Measurements from ENCODE around the gene COPS4.
"Not testable (repeated sequence)": the region's sequence is repeated elsewhere in the genome, so short reads cannot be mapped to it uniquely, and the experiment has no call there.

Gene COPS4

DNA sequence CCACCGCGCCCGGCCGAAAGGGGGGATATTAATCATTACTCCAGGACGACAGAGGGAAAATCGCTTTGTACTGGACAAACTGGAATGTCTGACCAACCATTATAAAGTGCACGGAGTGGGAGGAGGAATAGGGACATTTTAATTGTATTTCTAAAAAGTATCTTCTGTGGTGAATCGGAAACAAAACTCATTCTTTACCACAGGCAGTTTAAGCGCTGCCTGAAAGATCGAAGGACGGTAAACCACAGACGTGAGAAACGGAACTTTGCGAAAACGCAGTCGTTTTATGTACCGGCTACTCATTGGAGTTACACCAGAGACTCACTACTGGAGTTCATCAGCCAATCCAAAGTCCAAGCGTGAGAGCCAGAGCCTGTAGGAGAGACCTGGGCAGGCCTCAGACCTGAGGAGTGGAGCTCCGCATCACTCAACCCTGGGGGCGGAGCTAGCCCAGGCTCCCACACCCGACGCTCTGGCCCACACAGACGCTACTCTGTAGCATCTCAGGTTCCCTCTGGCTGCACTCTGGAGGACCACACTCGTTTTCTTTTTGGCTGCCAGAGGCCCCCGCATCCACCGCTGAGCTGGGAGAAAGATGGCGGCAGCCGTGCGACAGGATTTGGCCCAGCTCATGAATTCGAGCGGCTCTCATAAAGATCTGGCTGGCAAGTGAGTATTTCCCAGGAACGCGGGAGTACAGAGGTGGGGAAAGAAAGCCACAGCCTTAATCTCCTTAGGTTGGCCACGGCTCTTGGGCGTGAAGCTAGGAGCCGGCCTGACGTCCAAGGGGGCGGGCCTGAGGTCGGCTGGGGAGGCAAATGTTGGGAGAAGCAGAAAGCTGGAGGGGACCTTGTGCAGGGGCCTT is at the start of gene COPS4:
Gene COPS4, plus strand, starts transcription at position 554 of the 865 bp plus-strand sequence. Its CDS starts 42 bp downstream, at position 596.
- DNase-seq (ENCODE audit: low read depth): peak; percentile 91

DNA sequence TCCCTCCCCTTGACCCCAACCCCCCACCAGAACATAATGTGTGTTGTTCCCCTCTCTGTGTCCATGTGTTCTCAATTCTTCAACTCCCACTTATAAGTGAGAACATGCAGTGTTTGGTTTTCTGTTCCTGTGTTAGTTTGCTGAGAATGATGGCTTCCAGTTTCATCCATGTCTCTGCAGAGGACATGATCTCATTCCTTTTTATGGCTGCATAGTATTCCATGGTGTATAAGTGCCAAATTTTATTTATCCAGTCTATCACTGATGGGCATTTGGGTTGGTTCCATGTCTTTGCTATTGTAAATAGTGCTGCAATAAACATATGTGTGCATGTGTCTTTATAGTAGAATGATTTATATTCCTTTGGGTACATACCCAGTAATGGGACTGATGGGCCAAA is 47.5 kb upstream of the COPS4 start:
- not testable (repeated sequence) for DNase-seq (ENCODE audit: low read depth)

DNA sequence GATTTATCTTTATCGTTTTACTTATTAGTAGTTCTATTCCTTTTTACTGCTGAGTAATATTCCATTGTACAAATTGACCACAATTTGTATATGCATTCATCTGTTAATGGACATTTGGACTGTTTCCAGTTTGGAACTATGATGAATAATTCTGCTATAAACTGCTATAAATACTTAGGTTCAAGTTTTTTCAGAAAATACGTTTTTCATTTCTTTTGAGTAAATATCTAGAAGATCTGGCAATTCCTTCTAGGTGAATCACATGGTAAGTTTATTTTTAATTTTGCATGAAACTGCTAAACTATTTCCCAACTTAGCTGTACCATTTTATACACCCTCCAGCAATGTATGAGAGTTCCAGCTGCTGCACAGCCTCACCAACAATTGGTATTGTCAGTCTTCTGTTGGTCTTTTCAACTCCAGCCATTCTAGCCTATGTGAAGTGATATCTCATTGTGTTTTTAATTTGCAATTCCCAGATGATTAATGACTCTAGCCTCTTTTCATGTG is 46.6 kb upstream of the COPS4 start:
- DNase-seq (ENCODE audit: low read depth): no peak

DNA sequence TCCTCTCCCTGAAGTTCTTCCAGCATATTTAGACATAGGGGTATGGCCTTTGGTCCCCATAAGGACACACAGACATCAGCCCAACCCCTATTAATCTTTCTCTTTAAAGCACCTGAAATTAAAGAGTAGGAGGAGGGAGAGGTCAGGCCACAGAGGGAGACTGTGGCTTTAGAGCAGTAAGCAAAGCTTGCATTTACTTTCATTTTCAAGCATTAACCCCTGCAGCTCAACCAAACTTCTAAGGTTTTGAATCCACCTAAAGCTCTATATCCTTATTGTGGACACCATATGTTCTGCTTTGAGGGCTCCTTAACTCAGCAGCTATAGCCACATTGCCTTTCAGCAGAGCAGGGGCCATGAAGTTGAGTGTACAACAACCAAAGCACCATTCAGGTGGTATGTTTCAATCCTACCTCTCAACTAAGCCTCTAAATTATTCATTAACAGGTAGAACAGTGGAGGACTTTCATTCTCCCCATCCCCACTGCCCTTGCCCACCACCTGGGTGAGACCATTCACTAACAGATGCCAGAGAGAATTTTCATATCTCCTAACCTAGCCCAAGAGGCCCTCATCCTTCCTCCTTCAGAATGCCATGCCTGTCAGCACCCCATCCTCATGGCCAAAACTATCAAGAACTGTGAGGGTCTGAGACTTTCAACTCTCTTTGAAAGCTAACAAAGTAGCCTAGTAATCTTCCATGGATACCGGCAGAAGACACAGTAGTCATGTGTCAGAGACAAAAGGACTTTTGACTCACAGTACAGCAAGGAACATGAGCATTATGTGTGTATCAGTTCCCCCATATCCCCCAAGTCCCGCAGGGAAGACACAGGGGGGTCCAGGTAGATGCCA is 45.2 kb upstream of the COPS4 start:
- no peak for DNase-seq (ENCODE audit: low read depth)

DNA sequence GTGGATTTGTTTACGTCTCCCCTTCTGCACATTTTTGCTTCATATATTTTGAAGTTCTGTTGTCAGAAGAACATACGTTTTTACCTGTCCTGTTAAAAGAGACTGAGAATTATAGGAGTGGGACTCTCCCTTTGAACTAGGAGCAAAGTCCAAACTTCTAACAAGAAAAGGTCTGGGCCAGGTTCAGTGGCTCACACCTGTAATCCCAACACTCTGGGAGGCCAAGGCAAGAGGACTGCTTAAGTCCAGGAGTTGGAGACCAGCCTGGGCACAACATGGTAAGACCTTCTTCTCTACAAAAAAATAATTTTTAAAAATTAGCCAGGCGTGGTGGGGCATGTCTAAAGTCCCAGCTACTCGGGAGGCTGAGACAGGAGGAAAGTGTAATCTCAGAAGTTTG is 40.1 kb upstream of the COPS4 start:
- no peak for DNase-seq (ENCODE audit: low read depth)

DNA sequence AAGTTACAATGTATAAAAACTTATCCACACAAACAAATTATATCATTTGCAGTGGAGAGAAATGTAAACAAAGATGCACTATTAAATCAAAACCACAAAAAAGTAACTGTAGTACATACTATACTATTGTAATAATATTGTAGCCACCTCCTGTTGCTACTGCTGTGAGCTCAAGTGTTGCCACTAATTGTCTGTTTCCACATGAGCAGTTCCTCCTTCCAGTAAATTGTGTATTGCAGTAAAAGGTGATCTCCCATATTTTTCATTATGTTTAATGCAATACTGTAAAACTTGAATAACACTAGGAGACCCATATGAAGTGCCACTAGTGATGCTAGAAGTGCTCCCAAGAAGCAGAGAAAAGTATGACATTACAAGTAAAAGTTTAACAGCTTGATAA is 36.1 kb upstream of the COPS4 start:
- no peak for DNase-seq (ENCODE audit: low read depth)

DNA sequence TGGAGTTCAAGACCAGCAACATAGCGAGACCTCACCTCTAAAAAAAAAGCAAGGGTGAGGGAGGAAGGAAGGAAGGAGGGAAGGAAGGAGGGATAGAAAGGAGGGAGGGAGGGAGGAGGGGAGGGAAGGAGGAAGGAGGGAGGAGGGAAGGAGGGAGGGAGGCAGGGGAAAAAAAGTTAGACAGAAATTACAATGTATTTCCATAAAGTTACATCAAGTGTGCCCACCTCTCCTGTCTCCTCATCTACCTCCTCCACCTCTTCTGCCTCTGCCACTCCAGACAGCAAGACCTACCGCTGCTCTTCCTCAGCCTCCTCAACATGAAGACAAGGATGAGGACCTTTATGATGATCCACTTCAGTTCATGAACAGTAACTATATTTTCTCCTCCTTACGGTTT is 32.7 kb upstream of the COPS4 start:
- DNase-seq (ENCODE audit: low read depth): no peak

DNA sequence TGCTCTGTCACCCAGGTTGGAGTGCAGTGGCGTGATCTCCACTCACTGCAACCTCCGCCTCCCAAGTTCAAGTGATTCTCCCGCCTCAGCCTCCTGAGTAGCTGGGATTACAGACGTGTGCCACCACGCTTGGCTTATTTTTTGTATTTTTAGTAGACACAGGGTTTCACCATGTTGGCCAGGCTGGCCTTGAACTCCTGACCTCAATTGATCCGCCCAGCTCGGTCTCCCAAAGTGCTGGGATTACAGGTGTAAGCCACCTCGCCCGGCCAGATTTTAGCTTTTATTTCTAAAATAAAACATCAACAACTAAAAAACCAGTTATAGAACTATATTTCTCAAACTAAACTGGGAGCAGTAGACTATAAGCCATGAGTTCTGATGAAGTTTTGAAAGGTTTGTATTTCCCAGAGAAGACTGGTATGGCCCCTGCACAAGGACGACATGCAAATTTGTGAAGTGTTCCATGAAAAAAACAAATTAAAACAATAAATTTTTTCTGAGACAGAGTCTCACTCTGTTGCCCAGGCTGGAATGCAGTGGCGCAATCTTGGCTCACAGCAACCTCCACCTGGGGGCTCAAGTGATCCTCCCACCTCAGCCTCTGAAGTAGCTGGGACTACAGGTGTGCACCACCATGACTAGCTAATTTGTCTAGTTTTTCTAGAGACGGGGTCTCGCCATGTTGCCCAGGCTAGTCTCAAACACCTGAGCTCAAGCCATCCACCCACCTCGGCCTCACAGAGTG is 31.8 kb upstream of the COPS4 start:
- DNase-seq (ENCODE audit: low read depth): not testable (repeated sequence)

DNA sequence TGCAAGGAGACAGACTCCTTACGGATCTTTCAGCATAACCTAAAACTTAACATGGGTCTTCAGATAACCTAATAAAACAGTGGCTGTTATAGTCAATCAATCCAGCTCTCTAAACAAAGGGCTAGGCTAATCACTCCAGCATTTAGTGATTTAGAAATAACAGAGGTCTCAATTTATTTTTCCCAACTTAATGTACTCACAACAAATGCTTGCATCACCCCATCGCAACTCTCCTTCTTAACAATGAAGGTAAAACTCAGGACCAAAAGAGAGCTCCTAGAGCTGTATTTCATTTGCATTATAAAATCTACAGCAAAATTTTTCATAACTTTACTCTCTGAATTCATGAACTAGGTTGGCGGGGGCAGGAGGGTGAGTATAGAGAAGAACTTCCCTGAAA is 25.5 kb upstream of the COPS4 start:
- no peak for DNase-seq (ENCODE audit: low read depth)

DNA sequence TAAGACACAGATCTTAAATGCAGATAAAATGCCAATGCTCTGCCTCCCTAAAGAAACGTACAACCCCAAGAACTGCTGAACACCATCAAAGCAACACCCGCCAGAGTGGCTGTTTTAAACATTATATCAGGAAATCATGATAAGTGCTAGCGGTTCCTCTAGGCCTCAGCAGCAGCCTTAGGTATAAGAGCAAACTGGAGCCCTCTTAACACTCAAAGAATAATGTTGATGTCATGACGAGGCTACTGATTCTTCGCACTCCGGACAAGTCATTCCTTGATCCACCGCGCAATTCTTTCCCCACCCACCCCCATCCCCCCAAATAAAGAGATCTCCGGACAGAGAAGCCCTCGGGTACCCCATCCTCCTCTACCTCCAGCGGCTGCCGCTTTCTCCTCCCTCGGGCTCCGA is 24.9 kb upstream of the COPS4 start:
- DNase-seq (ENCODE audit: low read depth): no peak

DNA sequence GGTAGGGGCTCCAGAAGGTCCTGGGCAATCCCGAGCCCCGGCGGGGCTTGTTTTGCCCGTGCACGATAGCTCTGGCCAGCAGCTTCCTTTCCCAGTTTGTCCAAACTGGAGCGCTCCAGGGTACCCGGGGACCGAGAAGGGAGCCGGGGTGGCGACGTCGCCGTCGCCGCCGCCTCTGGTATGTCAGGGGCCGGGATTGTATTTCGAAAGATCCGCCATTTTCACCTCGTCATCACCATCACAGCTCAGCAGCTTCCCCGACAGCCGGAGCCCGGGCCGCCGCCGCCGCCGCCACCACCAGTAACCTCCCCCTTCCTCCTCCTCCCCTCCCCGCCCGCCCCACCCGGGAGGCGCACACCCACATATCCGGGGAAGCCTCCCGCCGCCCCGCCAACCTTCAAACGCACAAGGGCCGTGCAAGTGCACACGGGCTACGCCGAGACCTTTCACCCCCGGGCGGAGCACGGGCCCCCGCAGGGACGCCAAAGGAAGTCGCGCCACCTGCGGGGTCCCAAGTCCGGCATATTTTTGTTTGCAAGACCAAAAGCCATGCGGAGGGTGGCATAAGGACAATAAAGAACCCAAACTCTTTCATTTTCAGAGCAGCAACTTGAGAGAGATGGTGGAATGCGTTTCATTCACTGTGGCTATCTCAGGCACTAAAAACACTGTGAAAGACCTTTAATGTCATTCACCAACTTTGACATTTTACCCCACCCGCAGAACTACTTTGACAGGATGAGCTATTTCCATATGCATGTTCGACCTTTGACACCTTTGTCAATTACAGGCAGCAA is 24.3 kb upstream of the COPS4 start, which contains the start of gene LIN54:
Gene LIN54, minus strand, starts transcription at position 302 of the 797 bp plus-strand sequence. CDS start 25,979 bp downstream, outside the sequence.
- peak; percentile 75 for DNase-seq (ENCODE audit: low read depth)

DNA sequence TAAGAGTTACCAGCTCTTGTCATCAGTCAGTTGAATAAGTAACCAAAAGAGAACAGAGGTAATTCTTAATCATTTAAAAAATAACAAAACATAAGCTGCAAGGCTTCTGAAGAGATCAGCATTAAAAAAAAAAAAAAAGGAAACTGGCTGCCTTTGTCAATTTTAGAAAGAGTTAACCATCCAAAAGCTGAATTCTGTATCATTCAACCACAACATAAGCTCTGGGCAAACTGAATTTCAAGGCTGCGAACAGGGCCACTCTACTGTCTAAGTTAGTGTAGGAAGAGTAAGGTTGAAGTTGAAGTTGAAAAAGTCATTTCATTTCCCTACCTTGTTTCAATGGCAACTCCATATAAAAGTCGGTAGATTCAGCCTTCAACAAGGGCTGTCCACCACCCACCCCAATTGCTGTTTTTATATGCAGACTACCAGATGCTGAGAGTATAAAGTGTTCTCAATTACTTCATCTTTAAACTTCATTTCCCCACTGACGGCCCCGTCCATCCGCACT is 23.2 kb upstream of the COPS4 start:
- no peak for DNase-seq (ENCODE audit: low read depth)

DNA sequence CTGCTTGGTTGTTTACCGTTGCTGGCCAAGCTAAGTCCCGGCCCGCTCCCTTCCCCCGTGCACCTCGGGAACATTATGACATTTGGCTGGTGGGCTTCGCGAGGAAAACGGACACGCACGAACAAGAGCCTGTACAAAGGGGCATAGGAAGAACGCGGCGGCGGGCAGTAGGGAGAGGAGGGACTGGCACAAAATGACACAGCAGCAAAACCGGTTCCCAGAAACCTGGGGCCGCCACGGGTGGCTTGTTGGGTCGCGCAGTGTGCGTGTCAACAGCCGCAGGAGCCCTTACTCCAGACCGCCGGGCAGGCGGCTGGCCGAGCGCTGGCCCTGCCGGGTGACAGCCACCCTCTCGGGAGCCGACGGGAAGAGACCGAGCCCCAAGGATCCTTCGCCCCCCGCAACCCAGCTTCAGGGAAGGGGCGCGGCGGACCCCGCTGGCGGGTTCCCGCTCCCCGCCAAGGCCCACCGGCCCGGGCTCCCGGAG is 22.7 kb upstream of the COPS4 start:
- peak; percentile 45 for DNase-seq (ENCODE audit: low read depth)

DNA sequence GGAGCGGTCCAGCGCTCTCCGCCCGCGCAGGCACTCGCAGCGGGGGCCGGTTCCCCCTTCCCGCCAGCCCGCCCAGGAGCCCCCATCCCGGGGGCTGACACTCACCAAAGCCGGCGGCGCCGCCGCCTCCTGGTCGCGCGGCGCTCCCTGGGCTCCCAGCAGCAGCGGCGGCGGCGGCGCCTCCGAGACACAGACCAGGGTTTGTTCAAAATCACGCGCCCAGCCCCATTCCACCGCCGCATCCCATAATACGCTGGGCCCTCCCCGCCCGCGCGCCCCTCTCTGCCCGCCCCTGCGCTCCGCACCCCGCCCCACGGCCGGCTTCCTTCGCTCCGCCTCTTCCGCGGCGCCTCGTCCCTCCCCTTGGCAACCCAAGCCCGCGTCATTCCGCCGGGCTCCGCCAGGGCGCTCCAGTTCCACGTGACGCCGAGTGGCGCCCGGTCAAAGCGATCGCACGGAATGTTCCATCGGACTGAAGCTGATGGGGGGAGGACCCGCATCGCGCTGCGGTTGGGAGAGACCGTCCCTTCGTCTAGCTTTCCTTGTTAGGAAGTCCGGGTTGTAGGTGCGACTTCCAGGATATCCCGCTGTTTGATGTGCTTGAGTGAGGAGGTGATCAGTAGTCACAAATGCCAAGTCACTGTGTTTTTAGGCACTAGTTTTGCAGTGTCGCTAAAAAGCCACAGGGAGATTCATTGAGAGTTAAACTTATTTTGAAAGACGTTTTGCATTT is 22.1 kb upstream of the COPS4 start:
- DNase-seq (ENCODE audit: low read depth): peak; percentile 98

DNA sequence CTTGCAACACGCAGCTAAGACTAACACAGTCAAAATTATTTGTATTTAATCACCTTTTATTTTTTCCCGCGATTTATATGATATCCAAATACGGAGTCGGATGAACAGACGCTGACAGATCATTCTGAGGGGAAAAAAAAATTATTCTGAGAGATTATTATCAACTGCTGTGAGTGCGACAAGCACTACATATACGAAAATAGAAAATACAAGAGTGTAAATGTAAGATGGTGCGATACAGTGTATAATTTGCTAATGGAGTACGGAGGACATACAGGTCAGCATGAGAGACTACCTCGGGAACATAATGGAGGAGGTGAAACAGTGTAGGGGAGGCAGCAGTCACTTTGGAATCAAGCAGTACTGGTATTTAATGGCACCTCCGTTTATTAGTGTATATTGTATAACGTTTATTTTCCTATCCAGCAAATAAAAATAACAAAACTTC is 21.5 kb upstream of the COPS4 start:
- no peak for DNase-seq (ENCODE audit: low read depth)

DNA sequence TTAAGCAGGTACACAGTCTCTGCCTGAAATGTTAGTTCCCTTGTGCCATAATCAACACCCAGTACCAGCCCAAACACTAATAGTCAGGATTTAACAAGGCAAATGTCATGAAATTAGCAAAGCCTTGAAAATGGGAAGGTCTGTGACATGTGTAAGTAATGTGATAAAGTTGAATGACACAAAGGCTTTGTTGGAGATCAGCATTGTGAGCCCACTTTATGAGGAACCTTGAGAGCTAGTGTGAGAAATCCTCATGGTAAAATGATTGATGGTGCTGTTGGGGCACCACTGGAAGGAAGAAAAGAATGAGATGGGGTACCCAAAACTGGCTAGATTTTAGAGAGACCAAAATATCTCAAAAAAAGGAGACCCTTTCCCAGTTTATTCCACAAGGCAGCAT is 21.1 kb upstream of the COPS4 start:
- no peak for DNase-seq (ENCODE audit: low read depth)

DNA sequence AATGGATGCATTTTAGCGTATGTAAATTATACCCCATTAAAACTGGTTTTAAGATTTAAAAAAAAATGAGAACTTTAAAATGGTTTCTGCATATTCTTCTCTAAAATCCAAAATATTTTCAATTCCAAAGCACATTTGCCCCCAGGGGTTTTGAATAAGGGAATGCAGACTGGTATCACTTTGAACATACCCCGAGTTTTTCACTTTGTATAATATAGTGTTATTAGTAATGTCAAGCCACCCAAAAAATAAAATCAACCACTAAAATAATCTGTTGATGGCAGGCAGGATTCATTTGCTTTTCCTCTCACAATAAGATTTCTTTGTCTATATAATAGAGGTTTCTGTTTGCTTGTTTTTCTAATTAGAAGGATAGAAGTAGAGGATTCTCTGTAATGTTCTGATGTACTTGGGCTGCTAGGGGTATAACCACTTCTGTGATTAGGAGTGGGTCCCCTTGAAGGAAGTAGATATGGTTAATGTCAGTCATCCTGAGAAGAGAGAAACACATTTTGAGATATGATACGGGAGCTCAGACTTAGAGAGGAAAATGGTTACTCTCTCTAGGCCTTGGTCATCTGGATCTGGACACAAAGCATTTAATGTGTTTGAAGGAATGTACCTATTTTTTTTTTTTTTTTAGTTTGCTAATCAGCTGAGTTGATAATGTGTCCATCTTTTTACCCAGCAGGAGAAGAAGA is 15.0 kb upstream of the COPS4 start:
- DNase-seq (ENCODE audit: low read depth): no peak

DNA sequence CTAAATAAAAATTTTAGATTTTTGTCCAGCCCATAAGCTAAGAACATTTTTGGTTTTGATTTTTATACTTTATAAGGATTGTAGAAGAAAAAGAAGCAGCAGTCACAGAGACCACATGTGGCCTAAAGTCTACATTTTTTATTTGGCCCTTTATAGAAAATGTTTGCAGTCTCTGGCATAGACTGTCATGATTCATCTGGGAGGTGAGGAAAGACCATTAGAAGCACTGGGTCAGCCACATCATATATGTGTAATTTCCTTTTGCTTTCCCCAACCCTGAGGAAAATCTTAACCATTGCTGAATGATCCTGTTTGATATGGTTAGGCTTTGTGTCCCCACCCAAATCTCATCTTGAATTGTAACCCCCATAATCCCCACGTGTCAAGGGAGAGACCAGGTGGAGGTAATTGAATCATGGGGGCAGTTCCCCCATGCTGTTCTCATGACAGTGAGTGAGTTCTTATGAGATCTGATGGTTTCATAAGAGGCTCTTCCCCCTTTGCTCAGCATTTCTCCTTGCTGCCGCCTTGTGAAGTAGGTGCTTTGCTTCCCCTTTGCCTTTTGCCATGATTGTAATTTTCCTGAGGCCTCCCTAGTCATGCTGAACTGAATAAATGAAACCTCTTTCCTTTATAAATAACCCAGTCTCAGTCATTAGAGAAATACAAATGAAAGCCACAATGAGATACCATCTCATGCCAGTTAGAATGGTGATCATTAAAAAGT is 12.1 kb upstream of the COPS4 start:
- no peak for DNase-seq (ENCODE audit: low read depth)

DNA sequence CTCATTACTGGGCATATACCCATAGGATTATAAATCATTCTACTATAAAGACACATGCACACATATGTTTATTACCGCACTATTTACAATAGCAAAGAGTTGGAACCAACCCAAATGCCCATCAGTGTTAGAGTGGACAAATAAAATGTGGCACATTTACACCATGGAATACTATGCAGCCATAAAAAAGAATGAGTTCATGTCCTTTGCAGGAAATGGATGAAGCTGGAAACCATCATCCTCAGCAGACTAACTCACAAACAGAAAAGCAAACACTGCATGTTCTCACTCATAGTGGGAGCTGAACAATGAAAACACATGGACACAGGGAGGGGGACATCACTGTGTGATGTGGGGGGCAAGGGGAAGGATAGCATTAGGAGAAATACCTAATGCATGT is 11.4 kb upstream of the COPS4 start:
- DNase-seq (ENCODE audit: low read depth): not testable (repeated sequence)
